Upper lobe of right lung (tissue), 1 donor: ENCODE results near the gene STX10. TPM values are rescaled to one million over a fixed set of nuclear protein-coding genes. Genes with fewer than 3 reads are reported as not detected.
A peak's percentile ranks its signal among the peaks of the same experiment; 100 is the strongest.

ENCODE experiments used
- ATAC-seq: fragments of 200-7000 bp; cut with Tn5 transposase; one replicate; pipeline ENCODE4 v1.9.1; 2020; ENCODE audit warnings: mild to moderate bottlenecking, moderate library complexity
- DNase-seq: peaks from one replicate; pipeline ENCODE4 v3.0.0-alpha.2; 2020
- H3K27ac ChIP-seq: fragments of 200-600 bp; one replicate; pipeline ENCODE4 v1.8.0; 2022
- H3K27me3 ChIP-seq: fragments of 200-600 bp; one replicate; pipeline ENCODE4 v1.8.0; 2022; ENCODE audit warnings: mild to moderate bottlenecking
- H3K36me3 ChIP-seq: fragments of 200-600 bp; one replicate; pipeline ENCODE4 v1.8.0; 2022
- H3K4me1 ChIP-seq: fragments of 200-600 bp; one replicate; pipeline ENCODE4 v1.8.0; 2022
- H3K4me3 ChIP-seq: fragments of 200-600 bp; one replicate; pipeline ENCODE4 v1.8.0; 2022; ENCODE audit warnings: mild to moderate bottlenecking
- H3K9me3 ChIP-seq: fragments of 200-600 bp; one replicate; pipeline ENCODE4 v1.8.0; 2022
- CTCF ChIP-seq: fragments of 200-600 bp; IDR thresholded peaks from one replicate; pipeline ENCODE4 v1.8.0; 2022; ENCODE audit warnings: antibody characterized with exemption
- intact Hi-C: fragments of 100-400 bp; cut with DNase I; formaldehyde crosslinking; loops from one replicate; pipeline ENCODE4 v1.11.0; 2022
- total RNA-seq: library from RNA; stranded (reverse); fragmentation: NEBNext Ultra II Directional; extraction: Animal tissue kit (Norgen Biotek cat#: 25700); gene quantifications from one replicate; pipeline ENCODE4 v1.2.1, GENCODE V29; 2021
- donor health status: DM: no; HTN: yes; CAD: no; lungs with severe emphysema.

The STX10 gene
- total RNA-seq, 1 donor from 2014 or later: 65.4 TPM

GRCh38 chr19:13095934-13096927 is 53.9 kb downstream of the STX10 start:
- Histone ChIP-seq H3K4me1 (peaks cover 57% of the 10 kb centered on the region), H3K4me3 (peak overlapping the region; percentile 13), H3K27me3 (no peaks in the 10 kb centered on the region), H3K9me3 (no peaks in the 10 kb centered on the region), H3K27ac (peak overlapping the region; percentile 17), H3K36me3 (peaks cover 9% of the 10 kb centered on the region)
- TF ChIP-seq CTCF: no peak
- ATAC-seq (no peak), DNase-seq (no peak)
- intact Hi-C loops: loop anchor here (10.0 kb wide), 2 partner anchors 71 to 121 kb away; no protein-coding TSS in a partner anchor

- Histone ChIP-seq H3K4me3 (peak overlapping the region; percentile 23), H3K4me1 (peaks cover 57% of the 10 kb centered on the region), H3K36me3 (peaks cover 14% of the 10 kb centered on the region), H3K27ac (peak overlapping the region; percentile 51), H3K27me3 (no peaks in the 10 kb centered on the region), H3K9me3 (no peaks in the 10 kb centered on the region)
- ATAC-seq: no peak
- DNase-seq: no peak
- intact Hi-C loops: loop anchor here (10.0 kb wide), 2 partner anchors 71 to 121 kb away; no protein-coding TSS in a partner anchor
- no peak for TF ChIP-seq CTCF
Observed at GRCh38 chr19:13095393-13095784, 54.8 kb downstream of the STX10 start.

- Histone ChIP-seq H3K36me3 (peaks cover 14% of the 10 kb centered on the region), H3K4me3 (peak overlapping the region; percentile 23), H3K27ac (no peak overlapping the region), H3K4me1 (peaks cover 54% of the 10 kb centered on the region), H3K27me3 (no peaks in the 10 kb centered on the region), H3K9me3 (no peaks in the 10 kb centered on the region)
- no peak for TF ChIP-seq CTCF
- no peak for ATAC-seq
- intact Hi-C loops: loop anchor here (10.0 kb wide), 2 partner anchors 70 to 120 kb away; no protein-coding TSS in a partner anchor
- no peak for DNase-seq
Observed at GRCh38 chr19:13094771-13095392, 55.3 kb downstream of the STX10 start.

GRCh38 chr19:13094106-13094504 is 56.1 kb downstream of the STX10 start:
- TF ChIP-seq CTCF: no peak
- DNase-seq (no peak), ATAC-seq (no peak)
- H3K27ac ChIP-seq: peak overlapping the region; percentile 72
- no peak overlapping the region for H3K4me3 ChIP-seq
- H3K4me1 ChIP-seq: peaks cover 49% of the 10 kb centered on the region
- peaks cover 14% of the 10 kb centered on the region for H3K36me3 ChIP-seq
- H3K9me3 ChIP-seq: no peaks in the 10 kb centered on the region
- H3K27me3 ChIP-seq: no peaks in the 10 kb centered on the region
- intact Hi-C loops: loop anchor here (10.0 kb wide), 2 partner anchors 69 to 119 kb away; no protein-coding TSS in a partner anchor

Other genes starting within 250 kb of the STX10 start
- gene SYCE2, start 231.1 kb downstream of the STX10 start, total RNA-seq: not detected
- gene FARSA, start 216.7 kb downstream of the STX10 start, total RNA-seq: 39.5 TPM
- gene CALR, start 211.8 kb downstream of the STX10 start, total RNA-seq: 991 TPM
- gene RAD23A, start 204.5 kb downstream of the STX10 start, total RNA-seq: 109 TPM
- 16.4 TPM for gene GADD45GIP1, start 193.2 kb downstream of the STX10 start, total RNA-seq
- not detected for gene DAND5, start 180.8 kb downstream of the STX10 start, total RNA-seq
- 168 TPM for gene NFIX, start 154.9 kb downstream of the STX10 start, total RNA-seq
- gene LYL1, start 47.5 kb downstream of the STX10 start, total RNA-seq: 21.8 TPM
- gene TRMT1, start 33.6 kb downstream of the STX10 start, total RNA-seq: 33.7 TPM
- gene NACC1, start 32.1 kb downstream of the STX10 start, total RNA-seq: 39.8 TPM
- 104 TPM for gene IER2, start within 50 bp of the STX10 start, total RNA-seq